Measurements from ENCODE around the gene RNU1-3.
"Not testable (repeated sequence)": the region's sequence is repeated elsewhere in the genome, so short reads cannot be mapped to it uniquely, and the experiment has no call there.

The RNU1-3 gene

GRCh38 chr1:16675118-16675510, 8.4 kb upstream of the RNU1-3 start:
- not testable (repeated sequence) for H3K4me3 ChIP-seq (ENCODE audit: low read length); H3K27ac ChIP-seq (ENCODE audit: low read length); H3K27me3 ChIP-seq (ENCODE audit: insufficient read depth, low read length)

GRCh38 chr1:16673976-16674375, 7.2 kb upstream of the RNU1-3 start:
- not testable (repeated sequence) for H3K9ac ChIP-seq (ENCODE audit: low read depth, low read length); H3K9me3 ChIP-seq (ENCODE audit: insufficient read depth, low read depth, low read length); H3K4me3 ChIP-seq (ENCODE audit: low read length); H3K27me3 ChIP-seq (ENCODE audit: insufficient read depth, low read length); H3K27ac ChIP-seq (ENCODE audit: low read length); H3K36me3 ChIP-seq (ENCODE audit: insufficient read depth, low read depth, low read length); H3K4me1 ChIP-seq (ENCODE audit: insufficient read depth, low read length)

More at GRCh38 chr1:16675118-16675510, 8.4 kb upstream of the RNU1-3 start:
- H3K9me3 ChIP-seq (ENCODE audit: insufficient read depth, low read depth, low read length); H3K9ac ChIP-seq (ENCODE audit: low read depth, low read length); H3K36me3 ChIP-seq (ENCODE audit: insufficient read depth, low read depth, low read length); H3K4me1 ChIP-seq (ENCODE audit: insufficient read depth, low read length): not testable (repeated sequence)

GRCh38 chr1:16665836-16666235, 912 bp downstream of the RNU1-3 start:
- H3K4me3 ChIP-seq (ENCODE audit: low read length); H3K27me3 ChIP-seq (ENCODE audit: insufficient read depth, low read length); H3K9ac ChIP-seq (ENCODE audit: low read depth, low read length); H3K27ac ChIP-seq (ENCODE audit: low read length); H3K4me1 ChIP-seq (ENCODE audit: insufficient read depth, low read length); H3K9me3 ChIP-seq (ENCODE audit: insufficient read depth, low read depth, low read length); H3K36me3 ChIP-seq (ENCODE audit: insufficient read depth, low read depth, low read length): not testable (repeated sequence)

- not testable (repeated sequence) for H3K4me3 ChIP-seq (ENCODE audit: low read length); H3K27ac ChIP-seq (ENCODE audit: low read length); H3K27me3 ChIP-seq (ENCODE audit: insufficient read depth, low read length); H3K36me3 ChIP-seq (ENCODE audit: insufficient read depth, low read depth, low read length); H3K4me1 ChIP-seq (ENCODE audit: insufficient read depth, low read length); H3K9me3 ChIP-seq (ENCODE audit: insufficient read depth, low read depth, low read length); H3K9ac ChIP-seq (ENCODE audit: low read depth, low read length)
These were observed 8.5 kb downstream of the RNU1-3 start for GRCh38 chr1:16658234-16658633.

GRCh38 chr1:16656981-16657683, 9.6 kb downstream of the RNU1-3 start:
- H3K9me3 ChIP-seq (ENCODE audit: insufficient read depth, low read depth, low read length); H3K9ac ChIP-seq (ENCODE audit: low read depth, low read length); H3K36me3 ChIP-seq (ENCODE audit: insufficient read depth, low read depth, low read length); H3K4me1 ChIP-seq (ENCODE audit: insufficient read depth, low read length); H3K27ac ChIP-seq (ENCODE audit: low read length); H3K4me3 ChIP-seq (ENCODE audit: low read length); H3K27me3 ChIP-seq (ENCODE audit: insufficient read depth, low read length): not testable (repeated sequence)

GRCh38 chr1:16656574-16656973, 10.2 kb downstream of the RNU1-3 start:
- H3K4me3 ChIP-seq (ENCODE audit: low read length); H3K9ac ChIP-seq (ENCODE audit: low read depth, low read length); H3K36me3 ChIP-seq (ENCODE audit: insufficient read depth, low read depth, low read length); H3K9me3 ChIP-seq (ENCODE audit: insufficient read depth, low read depth, low read length); H3K27ac ChIP-seq (ENCODE audit: low read length); H3K27me3 ChIP-seq (ENCODE audit: insufficient read depth, low read length); H3K4me1 ChIP-seq (ENCODE audit: insufficient read depth, low read length): not testable (repeated sequence)

GRCh38 chr1:16651560-16651959, 15.2 kb downstream of the RNU1-3 start:
- not testable (repeated sequence) for H3K27ac ChIP-seq (ENCODE audit: low read length); H3K9me3 ChIP-seq (ENCODE audit: insufficient read depth, low read depth, low read length); H3K36me3 ChIP-seq (ENCODE audit: insufficient read depth, low read depth, low read length); H3K9ac ChIP-seq (ENCODE audit: low read depth, low read length); H3K4me3 ChIP-seq (ENCODE audit: low read length); H3K4me1 ChIP-seq (ENCODE audit: insufficient read depth, low read length)
- peaks cover 28% of the 10 kb centered on the region for H3K27me3 ChIP-seq (ENCODE audit: insufficient read depth, low read length)

- H3K36me3 ChIP-seq (ENCODE audit: insufficient read depth, low read depth, low read length); H3K27ac ChIP-seq (ENCODE audit: low read length); H3K4me1 ChIP-seq (ENCODE audit: insufficient read depth, low read length); H3K4me3 ChIP-seq (ENCODE audit: low read length); H3K9ac ChIP-seq (ENCODE audit: low read depth, low read length); H3K9me3 ChIP-seq (ENCODE audit: insufficient read depth, low read depth, low read length): not testable (repeated sequence)
- H3K27me3 ChIP-seq (ENCODE audit: insufficient read depth, low read length) = peaks cover 44% of the 10 kb centered on the region
These were observed 16.8 kb downstream of the RNU1-3 start for GRCh38 chr1:16649960-16650359.

GRCh38 chr1:16649390-16649789, 17.4 kb downstream of the RNU1-3 start:
- not testable (repeated sequence) for H3K9me3 ChIP-seq (ENCODE audit: insufficient read depth, low read depth, low read length); H3K4me1 ChIP-seq (ENCODE audit: insufficient read depth, low read length); H3K27ac ChIP-seq (ENCODE audit: low read length); H3K4me3 ChIP-seq (ENCODE audit: low read length); H3K36me3 ChIP-seq (ENCODE audit: insufficient read depth, low read depth, low read length); H3K9ac ChIP-seq (ENCODE audit: low read depth, low read length)
- H3K27me3 ChIP-seq (ENCODE audit: insufficient read depth, low read length) = peaks cover 45% of the 10 kb centered on the region

- H3K27me3 ChIP-seq (ENCODE audit: insufficient read depth, low read length) = peaks cover 50% of the 10 kb centered on the region
- not testable (repeated sequence) for H3K4me1 ChIP-seq (ENCODE audit: insufficient read depth, low read length); H3K27ac ChIP-seq (ENCODE audit: low read length); H3K4me3 ChIP-seq (ENCODE audit: low read length); H3K9me3 ChIP-seq (ENCODE audit: insufficient read depth, low read depth, low read length); H3K9ac ChIP-seq (ENCODE audit: low read depth, low read length); H3K36me3 ChIP-seq (ENCODE audit: insufficient read depth, low read depth, low read length)
These were observed 18.0 kb downstream of the RNU1-3 start for GRCh38 chr1:16648756-16649155.

- not testable (repeated sequence) for H3K9me3 ChIP-seq (ENCODE audit: insufficient read depth, low read depth, low read length); H3K36me3 ChIP-seq (ENCODE audit: insufficient read depth, low read depth, low read length); H3K9ac ChIP-seq (ENCODE audit: low read depth, low read length); H3K4me3 ChIP-seq (ENCODE audit: low read length); H3K27ac ChIP-seq (ENCODE audit: low read length); H3K4me1 ChIP-seq (ENCODE audit: insufficient read depth, low read length)
- H3K27me3 ChIP-seq (ENCODE audit: insufficient read depth, low read length) = peaks cover 50% of the 10 kb centered on the region
These were observed 18.5 kb downstream of the RNU1-3 start for GRCh38 chr1:16648250-16648649.

GRCh38 chr1:16647179-16648176, 19.3 kb downstream of the RNU1-3 start:
- peak overlapping the region; percentile 51; the same call in 1 of the 2 replicates for H3K4me3 ChIP-seq (ENCODE audit: low read length)
- not testable (repeated sequence) for H3K9ac ChIP-seq (ENCODE audit: low read depth, low read length); H3K36me3 ChIP-seq (ENCODE audit: insufficient read depth, low read depth, low read length); H3K9me3 ChIP-seq (ENCODE audit: insufficient read depth, low read depth, low read length); H3K27ac ChIP-seq (ENCODE audit: low read length); H3K4me1 ChIP-seq (ENCODE audit: insufficient read depth, low read length)
- peaks cover 50% of the 10 kb centered on the region for H3K27me3 ChIP-seq (ENCODE audit: insufficient read depth, low read length)
